Smooth muscle cell (in vitro differentiated cells): ENCODE results near the gene TCN1. TPM values are rescaled to one million over a fixed set of nuclear protein-coding genes. Genes with fewer than 3 reads are reported as not detected.

ENCODE experiments used
- DNase-seq: peaks from one replicate; lab custom pipeline; 2025; ENCODE audit not compliant: unreplicated experiment; lab: John Stamatoyannopoulos, UW
- H2AFZ ChIP-seq: fragments of 200-600 bp; sonication (generic); 2 replicates; pipeline ENCODE4 v1.6.0; 2016; ENCODE audit warnings: antibody characterized with exemption, low read depth, mild to moderate bottlenecking
- H3F3A ChIP-seq: fragments of 200-600 bp; sonication (generic); 2 replicates; pipeline ENCODE4 v1.6.0; 2017; ENCODE audit warnings: antibody characterized with exemption, low read depth
- H3K27ac ChIP-seq: fragments of 200-600 bp; sonication (generic); 2 replicates; pipeline ENCODE4 v1.5.1; 2016; ENCODE audit warnings: low read depth, mild to moderate bottlenecking
- H3K27me3 ChIP-seq: fragments of 200-600 bp; sonication (generic); 2 replicates; pipeline ENCODE4 v1.6.1; 2016; ENCODE audit warnings: low read depth, mild to moderate bottlenecking
- H3K36me3 ChIP-seq: fragments of 200-600 bp; sonication (generic); 2 replicates; pipeline ENCODE4 v1.5.1; 2016; ENCODE audit warnings: low read depth
- H3K4me1 ChIP-seq: fragments of 200-600 bp; sonication (generic); 2 replicates; pipeline ENCODE4 v1.5.1; 2016; ENCODE audit warnings: low read depth
- H3K4me2 ChIP-seq: fragments of 200-600 bp; sonication (generic); 2 replicates; pipeline ENCODE4 v1.6.0; 2016; ENCODE audit warnings: mild to moderate bottlenecking
- H3K4me3 ChIP-seq: fragments of 200-600 bp; sonication (generic); 2 replicates; pipeline ENCODE4 v1.5.1; 2016; ENCODE audit warnings: mild to moderate bottlenecking
- H3K79me2 ChIP-seq: fragments of 200-600 bp; sonication (generic); 2 replicates; pipeline ENCODE4 v1.6.0; 2016; ENCODE audit warnings: low read depth, mild to moderate bottlenecking
- H3K9ac ChIP-seq: fragments of 200-600 bp; sonication (generic); 2 replicates; pipeline ENCODE4 v1.6.0; 2016; ENCODE audit warnings: low read depth
- H3K9me3 ChIP-seq: fragments of 200-600 bp; sonication (generic); replicated peaks from 2 replicates; pipeline ENCODE4 v1.5.1; 2016; ENCODE audit warnings: low read depth
- H4K20me1 ChIP-seq: fragments of 200-600 bp; sonication (generic); 2 replicates; pipeline ENCODE4 v1.6.0; 2016; ENCODE audit warnings: low read depth
- WGBS: methylation state at CpG from one replicate; pipeline ENCODE4 v1.1.7; 2016; ENCODE audit warnings: low lambda C conversion rate; 5-methylcytosine and 5-hydroxymethylcytosine counted together
- polyA plus RNA-seq: library from polyadenylated mRNA; unstranded; fragments of >200 nt; fragmentation: Nextera tagmentation; extraction: Ambion mirVana; gene quantifications from 2 replicates; pipeline ENCODE4 v1.2.1, GENCODE V29; 2016
- total RNA-seq: library from RNA; depleted of rRNA; stranded (reverse); fragments of >200 nt; gene quantifications from 2 replicates; pipeline ENCODE4 v1.2.3, GENCODE V29; 2014
- TF ChIP-seq, protein P1 (sequence below): fragments of 200-600 bp; sonication (generic); IDR thresholded peaks from 2 replicates; pipeline ENCODE4 v1.5.1; 2017; ENCODE audit warnings: borderline replicate concordance, mild to moderate bottlenecking, antibody characterized with exemption; ENCODE audit not compliant: insufficient read depth, poor library complexity, severe bottlenecking

The TCN1 gene
- total and polyA plus RNA-seq, 2 experiments from 2014 or later: 11.1 TPM; not detected in 1

DNA sequence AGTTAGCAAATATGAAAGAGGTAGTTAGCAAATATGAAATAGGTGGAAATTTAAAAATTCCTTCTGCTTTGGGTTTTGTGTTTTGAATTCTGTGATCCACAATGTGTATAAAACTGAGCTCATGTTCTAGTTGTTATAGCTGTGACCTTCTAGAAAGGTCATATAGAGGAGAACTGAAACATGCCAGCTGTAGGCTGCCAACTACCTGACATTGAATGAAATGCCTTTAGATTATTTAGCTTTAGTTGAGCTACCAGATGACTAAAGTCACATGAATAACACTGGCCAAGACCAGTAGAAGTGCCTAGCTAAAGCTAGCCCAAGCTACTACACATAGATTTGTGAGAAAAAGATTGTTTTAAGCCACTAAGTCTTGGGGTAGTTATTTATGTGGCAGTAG, 5.8 kb upstream of the TCN1 start:
- Histone ChIP-seq H3K4me1 (no peaks in the 10 kb centered on the region), H3K79me2 (no peaks in the 10 kb centered on the region), H3K27me3 (no peaks in the 10 kb centered on the region), H3K4me3 (no peak overlapping the region), H3K9ac (no peak overlapping the region), H4K20me1 (no peaks in the 10 kb centered on the region), H3K4me2 (no peak overlapping the region), H3F3A (no peaks in the 10 kb centered on the region), H3K27ac (no peak overlapping the region), H3K36me3 (no peaks in the 10 kb centered on the region), H2AFZ (no peak overlapping the region), H3K9me3 (no peaks in the 10 kb centered on the region)
- DNase-seq: no peak
- TF ChIP-seq, protein P1, sequence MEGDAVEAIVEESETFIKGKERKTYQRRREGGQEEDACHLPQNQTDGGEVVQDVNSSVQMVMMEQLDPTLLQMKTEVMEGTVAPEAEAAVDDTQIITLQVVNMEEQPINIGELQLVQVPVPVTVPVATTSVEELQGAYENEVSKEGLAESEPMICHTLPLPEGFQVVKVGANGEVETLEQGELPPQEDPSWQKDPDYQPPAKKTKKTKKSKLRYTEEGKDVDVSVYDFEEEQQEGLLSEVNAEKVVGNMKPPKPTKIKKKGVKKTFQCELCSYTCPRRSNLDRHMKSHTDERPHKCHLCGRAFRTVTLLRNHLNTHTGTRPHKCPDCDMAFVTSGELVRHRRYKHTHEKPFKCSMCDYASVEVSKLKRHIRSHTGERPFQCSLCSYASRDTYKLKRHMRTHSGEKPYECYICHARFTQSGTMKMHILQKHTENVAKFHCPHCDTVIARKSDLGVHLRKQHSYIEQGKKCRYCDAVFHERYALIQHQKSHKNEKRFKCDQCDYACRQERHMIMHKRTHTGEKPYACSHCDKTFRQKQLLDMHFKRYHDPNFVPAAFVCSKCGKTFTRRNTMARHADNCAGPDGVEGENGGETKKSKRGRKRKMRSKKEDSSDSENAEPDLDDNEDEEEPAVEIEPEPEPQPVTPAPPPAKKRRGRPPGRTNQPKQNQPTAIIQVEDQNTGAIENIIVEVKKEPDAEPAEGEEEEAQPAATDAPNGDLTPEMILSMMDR: no peak

DNA sequence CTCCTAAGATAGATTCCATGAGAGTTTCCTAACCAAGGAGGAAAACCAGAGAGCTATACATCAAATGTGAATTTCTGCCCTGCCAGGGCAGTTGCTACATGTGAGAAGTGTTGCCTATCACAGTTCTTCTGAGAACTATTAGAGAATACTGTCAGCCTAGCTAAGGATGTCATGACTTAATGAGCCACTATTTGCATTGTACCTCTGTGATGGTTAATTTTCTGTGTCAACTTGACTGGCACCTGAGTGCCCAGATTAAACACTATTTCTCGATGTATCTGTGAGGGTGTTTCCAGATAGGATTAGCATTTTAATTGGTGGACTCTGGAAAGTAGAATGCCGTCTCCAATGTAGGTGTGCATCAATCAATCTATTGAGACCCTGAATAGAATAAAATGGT, 1.7 kb upstream of the TCN1 start:
- H3K9ac ChIP-seq: no peak overlapping the region
- H3K4me3 ChIP-seq: no peak overlapping the region
- no peak overlapping the region for H3K4me2 ChIP-seq
- WGBS: 90% methylated on average over 2 of the region's 2 CpGs
- H3K9me3 ChIP-seq: no peaks in the 10 kb centered on the region
- H3K4me1 ChIP-seq: no peaks in the 10 kb centered on the region
- H3K27me3 ChIP-seq: no peaks in the 10 kb centered on the region
- no peaks in the 10 kb centered on the region for H3K79me2 ChIP-seq
- no peaks in the 10 kb centered on the region for H3F3A ChIP-seq
- TF ChIP-seq, protein P1: no peak
- no peaks in the 10 kb centered on the region for H3K36me3 ChIP-seq
- no peak for DNase-seq
- no peak overlapping the region for H2AFZ ChIP-seq
- no peak overlapping the region for H3K27ac ChIP-seq
- no peaks in the 10 kb centered on the region for H4K20me1 ChIP-seq

DNA sequence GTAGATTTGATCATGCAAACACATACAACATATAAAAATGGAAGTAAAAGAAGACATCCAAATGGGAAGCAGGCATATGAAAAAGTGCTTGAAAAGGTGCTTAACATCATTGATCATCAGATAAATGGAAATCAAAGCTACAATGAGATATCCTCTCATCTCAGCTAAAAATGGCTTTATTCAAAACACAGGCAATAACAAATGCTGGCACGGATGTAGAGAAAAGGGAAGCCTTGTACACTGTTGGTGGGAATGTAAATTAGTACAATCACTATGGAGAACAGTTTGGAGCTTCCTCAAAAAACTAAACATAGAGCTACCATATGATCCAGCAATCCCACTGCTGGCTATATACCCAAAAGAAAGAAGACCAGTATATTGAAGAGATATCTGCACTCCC, 549 bp upstream of the TCN1 start:
- no peak overlapping the region for H2AFZ ChIP-seq
- TF ChIP-seq, protein P1: no peak
- H3K9me3 ChIP-seq: no peaks in the 10 kb centered on the region
- no peaks in the 10 kb centered on the region for H4K20me1 ChIP-seq
- WGBS: 92% methylated on average over 1 of the region's 1 CpG
- no peak overlapping the region for H3K4me2 ChIP-seq
- H3F3A ChIP-seq: no peaks in the 10 kb centered on the region
- H3K27ac ChIP-seq: no peak overlapping the region
- no peaks in the 10 kb centered on the region for H3K36me3 ChIP-seq
- no peak overlapping the region for H3K4me3 ChIP-seq
- no peaks in the 10 kb centered on the region for H3K27me3 ChIP-seq
- H3K79me2 ChIP-seq: no peaks in the 10 kb centered on the region
- DNase-seq: no peak
- H3K9ac ChIP-seq: no peak overlapping the region
- no peaks in the 10 kb centered on the region for H3K4me1 ChIP-seq

DNA sequence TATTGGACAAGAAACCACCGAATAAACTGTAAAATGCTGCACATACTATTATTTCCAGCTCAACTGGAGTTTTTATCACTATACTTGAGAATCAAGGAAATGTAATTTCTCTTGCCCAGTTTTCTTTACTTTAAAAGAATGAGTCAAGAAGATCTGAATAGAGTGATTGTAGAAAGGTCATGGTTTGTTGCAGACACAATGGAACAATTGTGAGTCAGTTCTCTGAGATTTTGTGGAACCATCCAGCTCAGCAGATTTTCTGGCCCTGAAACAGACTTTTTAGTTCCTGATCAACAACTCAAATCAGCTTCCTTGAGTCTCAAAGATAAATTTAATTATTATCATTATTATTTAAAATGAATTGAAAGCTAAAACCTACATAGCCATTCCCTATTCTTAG, 1.3 kb downstream of the TCN1 start:
- Histone ChIP-seq H3K4me2 (no peak overlapping the region), H3K79me2 (no peaks in the 10 kb centered on the region), H3K27ac (peak overlapping the region; percentile 56), H3K4me3 (no peak overlapping the region), H3K36me3 (no peaks in the 10 kb centered on the region), H3F3A (no peaks in the 10 kb centered on the region), H2AFZ (no peak overlapping the region), H3K9me3 (no peaks in the 10 kb centered on the region), H3K9ac (no peak overlapping the region), H3K4me1 (no peaks in the 10 kb centered on the region), H4K20me1 (no peaks in the 10 kb centered on the region), H3K27me3 (no peaks in the 10 kb centered on the region)
- 84% methylated on average over 1 of the region's 1 CpG for WGBS
- TF ChIP-seq, protein P1: no peak
- DNase-seq: no peak
